ENCODE data around the gene SETD5.

DNA sequence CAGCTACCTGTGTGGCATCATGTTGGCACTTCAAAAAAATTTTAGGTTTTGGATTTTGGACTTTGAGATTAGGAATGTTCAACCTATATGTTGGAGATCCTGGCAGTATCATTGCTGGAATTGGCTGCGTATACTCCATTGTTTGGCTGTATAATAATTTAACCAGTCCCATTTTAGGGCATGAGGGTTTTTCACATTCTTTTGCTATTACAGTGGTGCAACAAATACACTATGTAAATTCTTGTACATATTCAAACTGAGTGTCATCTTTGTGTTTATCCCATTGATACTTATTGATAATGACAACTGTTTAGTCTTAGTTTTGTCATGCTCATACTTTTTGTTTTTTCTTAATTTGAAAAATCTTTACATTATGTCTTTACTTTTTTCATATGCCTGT, 27.9 kb upstream of the SETD5 start:
- TF ChIP-seq, protein P1, sequence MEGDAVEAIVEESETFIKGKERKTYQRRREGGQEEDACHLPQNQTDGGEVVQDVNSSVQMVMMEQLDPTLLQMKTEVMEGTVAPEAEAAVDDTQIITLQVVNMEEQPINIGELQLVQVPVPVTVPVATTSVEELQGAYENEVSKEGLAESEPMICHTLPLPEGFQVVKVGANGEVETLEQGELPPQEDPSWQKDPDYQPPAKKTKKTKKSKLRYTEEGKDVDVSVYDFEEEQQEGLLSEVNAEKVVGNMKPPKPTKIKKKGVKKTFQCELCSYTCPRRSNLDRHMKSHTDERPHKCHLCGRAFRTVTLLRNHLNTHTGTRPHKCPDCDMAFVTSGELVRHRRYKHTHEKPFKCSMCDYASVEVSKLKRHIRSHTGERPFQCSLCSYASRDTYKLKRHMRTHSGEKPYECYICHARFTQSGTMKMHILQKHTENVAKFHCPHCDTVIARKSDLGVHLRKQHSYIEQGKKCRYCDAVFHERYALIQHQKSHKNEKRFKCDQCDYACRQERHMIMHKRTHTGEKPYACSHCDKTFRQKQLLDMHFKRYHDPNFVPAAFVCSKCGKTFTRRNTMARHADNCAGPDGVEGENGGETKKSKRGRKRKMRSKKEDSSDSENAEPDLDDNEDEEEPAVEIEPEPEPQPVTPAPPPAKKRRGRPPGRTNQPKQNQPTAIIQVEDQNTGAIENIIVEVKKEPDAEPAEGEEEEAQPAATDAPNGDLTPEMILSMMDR (conservative IDR thresholded peaks at IDR 0.05; ENCODE audit: low read length) = no peak
- no peak for TF ChIP-seq EZH2phosphoT487 (IDR thresholded peaks at IDR 0.05; ENCODE audit: borderline replicate concordance, low read depth, low read length)

All from OCI-LY7 (cell line).